AG04450 (cell line): ENCODE data around the gene VGLL1. TPM values are rescaled to one million over a fixed set of nuclear protein-coding genes. Genes with fewer than 3 reads are reported as not detected.

Experiments
- CTCF ChIA-PET: fragments of 300-600, 350-600 bp; formaldehyde crosslinking; extraction: SDS; loops from one replicate; lab custom pipeline; 2022; ENCODE audit warnings: antibody characterized with exemption, inconsistent platforms; lab: Charles Lee
- POLR2A ChIA-PET: fragments of 350-600 bp; formaldehyde crosslinking; extraction: SDS; loops from one replicate; lab custom pipeline; 2021; ENCODE audit warnings: antibody characterized with exemption, inconsistent platforms; lab: Yijun Ruan, JAX
- DNase-seq: peaks from one replicate; pipeline ENCODE4 v3.0.0-alpha.2; 2011; ENCODE audit warnings: low read depth, low spot score
- H3K27ac ChIP-seq: one replicate; pipeline ENCODE4 v1.5.1; 2012; ENCODE audit warnings: low read depth, low read length, control low read depth
- H3K27me3 ChIP-seq: one replicate; pipeline ENCODE4 v1.6.0; 2012; ENCODE audit warnings: low read length; ENCODE audit not compliant: control insufficient read depth, insufficient read depth
- H3K4me3 ChIP-seq: 2 replicates; pipeline ENCODE4 v1.5.1; 2011; ENCODE audit warnings: mild to moderate bottlenecking, low read depth, low read length, control low read depth
- H3K9me3 ChIP-seq: 2 replicates; pipeline ENCODE4 v1.5.1; 2012; ENCODE audit warnings: low read length; ENCODE audit not compliant: control insufficient read depth, insufficient read depth
- CTCF ChIP-seq: IDR thresholded peaks from 2 replicates; pipeline ENCODE4 v1.5.1; 2011; ENCODE audit warnings: low read depth, low read length, control low read depth, inconsistent platforms
- polyA plus RNA-seq: library from polyadenylated mRNA; depleted of rRNA; stranded (reverse); fragments of >200 nt; gene quantifications from 2 replicates; pipeline ENCODE4 v1.2.3, GENCODE V29; 2011

The VGLL1 gene
- polyA plus RNA-seq, 1 experiment: not detected

DNA sequence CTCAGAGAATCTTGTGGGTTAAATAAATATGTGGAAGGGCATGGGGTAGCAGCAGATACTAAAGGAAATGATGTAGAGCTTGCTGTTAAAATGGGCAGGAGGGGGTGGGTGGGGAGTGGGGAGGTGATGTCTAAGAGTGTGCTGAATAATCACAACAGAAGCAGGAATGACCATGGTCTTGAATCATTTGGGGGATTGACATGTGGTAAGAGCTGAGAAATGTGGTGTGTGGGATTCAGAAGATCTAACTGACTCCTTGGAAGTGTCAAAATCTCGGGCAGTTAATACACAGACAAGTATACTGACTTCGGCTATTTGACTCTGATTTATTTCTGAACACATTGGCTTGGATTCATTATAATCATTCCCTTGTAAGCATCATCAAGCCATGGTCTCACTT lies 6.8 kb downstream of the VGLL1 start:
- ChIA-PET POLR2A (no interaction called here), CTCF (no interaction called here)
- H3K27ac ChIP-seq: no peak overlapping the region
- no peaks in the 10 kb centered on the region for H3K27me3 ChIP-seq
- no peaks in the 10 kb centered on the region for H3K9me3 ChIP-seq
- no peak overlapping the region for H3K4me3 ChIP-seq
- no peak for TF ChIP-seq CTCF
- DNase-seq: no peak

- no peaks in the 10 kb centered on the region for H3K9me3 ChIP-seq
- no peak overlapping the region for H3K27ac ChIP-seq
- no peak for TF ChIP-seq CTCF
- ChIA-PET POLR2A (no interaction called here), CTCF (no interaction called here)
- H3K4me3 ChIP-seq: no peak overlapping the region
- no peaks in the 10 kb centered on the region for H3K27me3 ChIP-seq
- no peak for DNase-seq
These were observed 8.2 kb downstream of the VGLL1 start for GRCh38 chrX:136540226-136540625.

- ChIA-PET POLR2A (no interaction called here), CTCF (no interaction called here)
- TF ChIP-seq CTCF: no peak
- H3K27me3 ChIP-seq: no peaks in the 10 kb centered on the region
- no peak overlapping the region for H3K27ac ChIP-seq
- DNase-seq: no peak
- no peaks in the 10 kb centered on the region for H3K9me3 ChIP-seq
- H3K4me3 ChIP-seq: no peak overlapping the region
These were observed 9.3 kb downstream of the VGLL1 start for GRCh38 chrX:136541294-136541693.

DNA sequence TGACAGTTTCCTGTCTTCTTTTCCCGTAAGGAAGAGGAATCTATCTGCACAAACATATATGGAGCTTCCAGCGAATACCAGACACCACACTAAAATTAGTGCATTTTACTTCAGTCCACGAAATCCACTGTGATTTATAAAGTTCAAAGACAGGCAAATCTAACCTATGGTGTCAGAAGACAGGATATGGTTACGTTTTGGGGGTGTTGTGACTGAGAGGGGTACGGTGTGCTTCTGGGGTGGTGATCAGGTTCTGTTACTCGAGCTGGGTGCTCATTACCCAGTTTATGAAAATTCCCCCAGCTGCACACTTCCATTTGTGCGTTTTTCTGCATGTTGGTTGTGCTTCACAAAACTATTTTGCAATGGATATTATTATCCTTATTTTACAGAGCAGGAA lies 10.3 kb downstream of the VGLL1 start:
- ChIA-PET POLR2A (no interaction called here), CTCF (no interaction called here)
- TF ChIP-seq CTCF: no peak
- H3K27ac ChIP-seq: no peak overlapping the region
- no peak overlapping the region for H3K4me3 ChIP-seq
- H3K27me3 ChIP-seq: no peaks in the 10 kb centered on the region
- no peak for DNase-seq
- H3K9me3 ChIP-seq: no peaks in the 10 kb centered on the region

GRCh38 chrX:136546371-136546781 lies 14.4 kb downstream of the VGLL1 start:
- DNase-seq: no peak
- Histone ChIP-seq H3K4me3 (no peak overlapping the region), H3K9me3 (no peaks in the 10 kb centered on the region), H3K27me3 (no peaks in the 10 kb centered on the region), H3K27ac (no peak overlapping the region)
- POLR2A ChIA-PET: no interaction called here
- CTCF ChIA-PET: no interaction called here
- TF ChIP-seq CTCF: no peak
